Stomach (tissue), 9 donors: Measurements from ENCODE around the gene ANGPTL7. TPM values are rescaled to one million over a fixed set of nuclear protein-coding genes. Genes with fewer than 3 reads are reported as not detected.
"Not testable (repeated sequence)": the region's sequence is repeated elsewhere in the genome, so short reads cannot be mapped to it uniquely, and the experiment has no call there.

Source experiments
- DNase-seq, 2 donors: peaks; one replicate each; pipeline versions ENCODE4 v3.0.0 to v3.0.0-alpha.2; 2013 to 2019
- H3K27ac ChIP-seq, 5 donors: fragments of 200-600 bp in 4 of 5; sonication (generic) in 4 of 5; one replicate each; pipeline ENCODE4 v1.5.1; 2013 to 2019; ENCODE audit warnings: mild to moderate bottlenecking in 1 of 5, moderate library complexity in 1 of 5
- H3K27me3 ChIP-seq, 3 donors: fragments of 200-600 bp; sonication (generic); one replicate each; pipeline ENCODE4 v1.5.1; 2017 to 2019; ENCODE audit warnings: mixed run types in 1 of 3
- H3K36me3 ChIP-seq, 4 donors: fragments of 200-600 bp; sonication (generic); 1 replicate in 3 of 4; 2 replicates in 1 of 4; pipeline ENCODE4 v1.5.1; 2016 to 2019
- H3K4me1 ChIP-seq, 4 donors: fragments of 200-600 bp; sonication (generic); one replicate each; pipeline ENCODE4 v1.5.1; 2016 to 2019
- H3K4me3 ChIP-seq, 4 donors: fragments of 200-600 bp; sonication (generic) in 3 of 4; one replicate each; pipeline ENCODE4 v1.5.1; 2016 to 2019; ENCODE audit warnings: mild to moderate bottlenecking in 1 of 4
- H3K9me3 ChIP-seq, 4 donors: fragments of 200-600 bp; sonication (generic); one replicate each; pipeline ENCODE4 v1.5.1; 2016 to 2019
- EP300 ChIP-seq: sonication (generic); formaldehyde crosslinking; IDR thresholded peaks from one replicate; pipeline ENCODE4 v1.6.1; 2017; ENCODE audit warnings: antibody characterized with exemption
- POLR2A ChIP-seq, 4 donors: fragments of 450-650 bp; IDR thresholded peaks; one replicate each; pipeline ENCODE4 v1.6.1; 2016; ENCODE audit warnings: antibody characterized with exemption in 4 of 4, control low read depth in 2 of 4, mild to moderate bottlenecking in 1 of 4, moderate library complexity in 1 of 4
- POLR2AphosphoS5 ChIP-seq, 3 donors: sonication (generic); formaldehyde crosslinking; IDR thresholded peaks; one replicate each; pipeline ENCODE4 v1.6.1; 2016; ENCODE audit warnings: antibody characterized with exemption in 3 of 3
- WGBS, 5 donors: extraction: QIAGEN DNeasy Blood & Tissue Kit in 3 of 5; methylation state at CpG; one replicate each; pipeline versions ENCODE4 v1.1.5 to v1.1.7; 2013 to 2018; 5-methylcytosine and 5-hydroxymethylcytosine counted together
- intact Hi-C: fragments of 100-400 bp; cut with DNase I; formaldehyde crosslinking; loops from one replicate; pipeline ENCODE4 v1.15.1; 2023; ENCODE audit warnings: low total_unique reads
- polyA plus RNA-seq, 3 donors: library from polyadenylated mRNA; stranded (reverse); fragments of 200-250 nt; gene quantifications; one replicate each; pipeline ENCODE4 v1.2.3, GENCODE V29; 2013
- total RNA-seq, 5 donors: library from RNA; depleted of rRNA; stranded (reverse); fragments of >200 nt; gene quantifications; one replicate each; pipeline versions ENCODE4 v1.1.0 to v1.2.3, GENCODE V29; 2014 to 2016
- TF ChIP-seq, protein P1 (sequence below), 7 experiments: fragments of 450-650 bp in 4 of 7; fragments of 200-600 bp in 3 of 7; sonication (generic) in 3 of 7; IDR thresholded peaks; one replicate each; pipeline ENCODE4 v1.5.1; 2016 to 2019; ENCODE audit warnings: antibody characterized with exemption in 7 of 7, control low read depth in 2 of 7, mild to moderate bottlenecking in 1 of 7
- donor health status: healthy with polysubstance abuse.
- donor health status: Bipolar disorder and iron deficiency.
- donor health status: healthy.

ANGPTL7 gene
- total and polyA plus RNA-seq, 8 donors = 0.55 to 2.6 (median 1.6) TPM; not detected in 5

DNA sequence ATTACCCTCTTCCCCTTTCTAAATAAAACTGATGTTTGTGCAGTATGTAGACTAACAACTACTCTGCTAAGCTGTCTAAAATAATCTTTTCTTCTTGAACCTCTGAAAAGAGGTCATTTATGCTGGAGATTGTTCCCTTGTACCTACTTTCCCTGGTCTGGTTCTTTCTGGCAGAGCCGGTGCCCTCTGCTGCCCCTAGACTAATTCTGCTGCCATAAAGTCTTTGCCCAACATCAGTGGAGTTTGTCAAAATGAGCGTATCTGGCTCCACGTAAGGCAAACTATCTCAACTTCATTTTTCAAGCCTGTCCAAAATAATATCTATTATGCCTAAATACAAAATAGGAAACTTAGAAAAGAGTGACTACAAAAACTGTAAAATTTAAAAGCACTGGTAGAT is 30.9 kb upstream of the ANGPTL7 start:
- no peaks in the 10 kb centered on the region for H3K27me3 ChIP-seq
- intact Hi-C loops = no loop called here
- peak overlapping the region in 3 of 5 donors; percentile 13 to 79 (median 58) for H3K27ac ChIP-seq
- no peaks in the 10 kb centered on the region for H3K9me3 ChIP-seq
- 80 to 97% (median 82%) methylated on average over 3 of the region's 3 CpGs for WGBS, 5 donors
- no peak overlapping the region for H3K4me3 ChIP-seq
- DNase-seq = no peak
- TF ChIP-seq POLR2AphosphoS5 (IDR thresholded peaks at IDR 0.05) (no peak), EP300 (no peak), POLR2A (IDR thresholded peaks at IDR 0.05) (no peak)
- TF ChIP-seq, protein P1, sequence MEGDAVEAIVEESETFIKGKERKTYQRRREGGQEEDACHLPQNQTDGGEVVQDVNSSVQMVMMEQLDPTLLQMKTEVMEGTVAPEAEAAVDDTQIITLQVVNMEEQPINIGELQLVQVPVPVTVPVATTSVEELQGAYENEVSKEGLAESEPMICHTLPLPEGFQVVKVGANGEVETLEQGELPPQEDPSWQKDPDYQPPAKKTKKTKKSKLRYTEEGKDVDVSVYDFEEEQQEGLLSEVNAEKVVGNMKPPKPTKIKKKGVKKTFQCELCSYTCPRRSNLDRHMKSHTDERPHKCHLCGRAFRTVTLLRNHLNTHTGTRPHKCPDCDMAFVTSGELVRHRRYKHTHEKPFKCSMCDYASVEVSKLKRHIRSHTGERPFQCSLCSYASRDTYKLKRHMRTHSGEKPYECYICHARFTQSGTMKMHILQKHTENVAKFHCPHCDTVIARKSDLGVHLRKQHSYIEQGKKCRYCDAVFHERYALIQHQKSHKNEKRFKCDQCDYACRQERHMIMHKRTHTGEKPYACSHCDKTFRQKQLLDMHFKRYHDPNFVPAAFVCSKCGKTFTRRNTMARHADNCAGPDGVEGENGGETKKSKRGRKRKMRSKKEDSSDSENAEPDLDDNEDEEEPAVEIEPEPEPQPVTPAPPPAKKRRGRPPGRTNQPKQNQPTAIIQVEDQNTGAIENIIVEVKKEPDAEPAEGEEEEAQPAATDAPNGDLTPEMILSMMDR (IDR thresholded peaks at IDR 0.05) = no peak
- peaks cover 0 to 30% (median 12%) of the 10 kb centered on the region in 4 donors for H3K4me1 ChIP-seq
- peaks cover 17 to 61% (median 55%) of the 10 kb centered on the region in 4 donors for H3K36me3 ChIP-seq

DNA sequence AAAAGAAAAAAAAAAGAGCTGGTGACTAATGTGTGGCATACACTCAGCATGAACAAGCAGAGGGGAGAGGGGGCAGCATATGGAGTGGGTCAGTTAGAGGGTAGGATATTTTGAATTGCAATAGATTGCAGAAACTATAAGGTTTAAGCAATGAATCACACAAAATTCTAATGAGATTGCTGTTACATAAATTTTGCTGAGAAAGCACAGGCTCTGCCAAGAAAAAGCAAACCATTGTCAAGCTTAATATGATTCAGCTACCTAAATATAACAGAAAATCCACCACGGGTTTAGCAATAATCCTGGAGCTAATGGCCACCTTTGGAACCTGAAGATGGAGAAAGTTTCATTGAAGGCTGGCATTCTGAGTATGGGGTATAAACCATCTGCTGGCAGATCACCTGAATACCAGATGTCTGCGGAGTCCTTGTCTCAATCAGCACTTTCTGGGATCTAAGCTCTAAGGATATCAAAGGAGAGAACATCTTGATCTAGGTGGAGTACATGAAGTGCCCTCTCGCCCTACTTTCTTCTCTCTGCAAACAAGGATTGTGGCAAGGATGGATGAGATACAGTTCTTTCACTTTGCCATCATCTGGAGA is 30.3 kb upstream of the ANGPTL7 start:
- TF ChIP-seq POLR2AphosphoS5 (IDR thresholded peaks at IDR 0.05) (peak in 1 of 3 donors; percentile 1), EP300 (no peak), POLR2A (IDR thresholded peaks at IDR 0.05) (no peak)
- TF ChIP-seq, protein P1 (IDR thresholded peaks at IDR 0.05) = no peak
- H3K27ac ChIP-seq = peak overlapping the region in 2 of 5 donors; percentile 24 to 79
- H3K36me3 ChIP-seq = peaks cover 17 to 56% (median 52%) of the 10 kb centered on the region in 4 donors
- H3K9me3 ChIP-seq = no peaks in the 10 kb centered on the region
- no peaks in the 10 kb centered on the region for H3K27me3 ChIP-seq
- DNase-seq = no peak
- 73 to 88% (median 81%) methylated on average over 3 of the region's 3 CpGs for WGBS, 5 donors
- intact Hi-C loops = no loop called here
- H3K4me1 ChIP-seq = peaks cover 0 to 30% (median 12%) of the 10 kb centered on the region in 4 donors
- H3K4me3 ChIP-seq = no peak overlapping the region

DNA sequence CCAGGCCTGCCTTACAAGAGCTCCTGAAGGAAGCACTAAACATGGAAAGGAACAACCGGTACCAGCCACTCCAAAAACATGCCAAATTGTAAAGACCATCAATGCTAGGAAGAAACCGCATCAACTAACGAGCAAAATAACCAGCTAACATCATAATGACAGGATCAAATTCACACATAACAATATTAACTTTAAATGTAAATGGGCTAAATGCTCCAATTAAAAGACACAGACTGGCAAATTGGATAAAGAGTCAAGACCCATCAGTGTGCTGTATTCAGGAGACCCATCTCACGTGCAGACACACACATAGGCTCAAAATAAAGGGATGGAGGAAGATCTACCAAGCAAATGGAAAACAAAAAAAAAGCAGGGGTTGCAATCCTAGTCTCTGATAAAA is 26.4 kb upstream of the ANGPTL7 start:
- H3K4me1 ChIP-seq = peaks cover 0 to 15% (median 7%) of the 10 kb centered on the region in 4 donors
- peaks cover 0 to 36% (median 31%) of the 10 kb centered on the region in 4 donors for H3K36me3 ChIP-seq
- H3K9me3 ChIP-seq, DNase-seq, H3K27ac ChIP-seq, intact Hi-C loops, H3K27me3 ChIP-seq, H3K4me3 ChIP-seq: not testable (repeated sequence)
- 85 to 98% (median 97%) methylated on average over 3 to 4 of the region's 4 CpGs for WGBS, 5 donors

DNA sequence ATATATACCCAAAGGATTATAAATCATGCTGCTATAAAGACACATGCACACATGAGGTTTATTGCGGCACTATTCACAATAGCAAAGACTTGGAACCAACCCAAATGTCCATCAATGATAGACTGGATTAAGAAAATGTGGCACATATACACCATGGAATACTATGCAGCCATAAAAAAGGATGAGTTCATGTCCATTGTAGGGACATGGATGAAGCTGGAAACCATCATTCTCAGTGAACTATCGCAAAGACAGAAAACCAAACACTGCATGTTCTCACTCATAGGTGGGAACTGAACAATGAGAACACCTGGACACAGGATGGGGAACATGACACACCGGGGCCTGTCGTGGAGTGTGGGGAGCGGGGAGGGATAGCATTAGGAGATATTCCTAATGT is 22.4 kb upstream of the ANGPTL7 start:
- DNase-seq, H3K4me3 ChIP-seq: not testable (repeated sequence)
- WGBS, 5 donors = 96 to 99% (median 99%) methylated on average over 5 of the region's 5 CpGs

DNA sequence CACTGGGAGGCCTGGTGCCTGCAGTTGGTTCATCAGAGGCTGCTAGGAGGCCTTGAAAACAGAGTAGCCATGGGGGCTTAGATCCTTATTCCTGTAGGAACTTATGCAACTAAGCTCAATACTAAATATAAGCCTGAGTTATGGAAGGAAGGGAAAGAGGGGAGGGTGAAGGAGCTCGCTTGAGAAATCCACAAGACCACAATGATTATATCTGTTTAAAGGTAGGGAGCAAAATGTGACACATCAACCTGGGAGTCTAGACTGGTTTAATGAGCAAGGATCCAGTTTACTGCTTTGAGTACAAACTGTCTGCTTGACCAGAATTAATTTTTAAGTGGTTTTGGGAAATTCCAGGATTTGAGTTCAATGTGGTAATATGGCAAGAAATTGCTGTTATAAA is 20.4 kb upstream of the ANGPTL7 start:
- no peak for TF ChIP-seq EP300
- intact Hi-C loops = no loop called here
- no peak overlapping the region for H3K4me3 ChIP-seq
- H3K27me3 ChIP-seq = no peaks in the 10 kb centered on the region
- H3K36me3 ChIP-seq = peaks cover 0 to 22% (median 17%) of the 10 kb centered on the region in 4 donors
- H3K27ac ChIP-seq = no peak overlapping the region
- no peaks in the 10 kb centered on the region for H3K9me3 ChIP-seq
- no peak for DNase-seq
- H3K4me1 ChIP-seq = peaks cover 0 to 12% (median 4%) of the 10 kb centered on the region in 4 donors
- WGBS, 5 donors = 90 to 97% (median 94%) methylated on average over 1 of the region's 1 CpG

More for the DNA sequence above, 22.4 kb upstream of the ANGPTL7 start:
- H3K9me3 ChIP-seq, H3K27me3 ChIP-seq, H3K27ac ChIP-seq, intact Hi-C loops: not testable (repeated sequence)
- Histone ChIP-seq H3K4me1 (peaks cover 0 to 12% (median 4%) of the 10 kb centered on the region in 4 donors), H3K36me3 (peaks cover 0 to 23% (median 18%) of the 10 kb centered on the region in 4 donors)

DNA sequence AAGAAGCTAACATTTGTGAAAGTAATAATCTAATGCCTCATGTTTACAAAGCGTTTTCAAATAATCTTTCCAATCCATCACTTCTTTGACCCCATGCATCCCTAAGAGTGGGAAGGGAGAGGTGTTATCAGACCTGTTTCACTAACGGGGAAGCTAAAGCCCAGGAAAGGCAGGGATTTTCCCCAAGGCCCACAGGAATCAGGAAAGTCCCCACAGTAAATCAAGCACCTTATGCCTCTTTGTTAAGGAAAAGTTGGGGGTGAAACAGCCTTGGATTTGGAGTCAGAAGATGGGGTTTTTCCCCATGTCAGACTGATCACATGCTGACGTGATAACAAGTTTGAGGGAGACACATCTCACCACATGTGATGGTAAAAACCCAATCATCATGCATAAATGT is 20.0 kb upstream of the ANGPTL7 start:
- H3K27me3 ChIP-seq = no peaks in the 10 kb centered on the region
- no peak overlapping the region for H3K27ac ChIP-seq
- peaks cover 0 to 22% (median 15%) of the 10 kb centered on the region in 4 donors for H3K36me3 ChIP-seq
- H3K4me1 ChIP-seq = peaks cover 0 to 12% (median 4%) of the 10 kb centered on the region in 4 donors
- TF ChIP-seq EP300 (no peak), POLR2AphosphoS5 (IDR thresholded peaks at IDR 0.05) (no peak), POLR2A (IDR thresholded peaks at IDR 0.05) (no peak)
- TF ChIP-seq, protein P1 (IDR thresholded peaks at IDR 0.05) = no peak
- intact Hi-C loops = no loop called here
- DNase-seq = no peak
- no peaks in the 10 kb centered on the region for H3K9me3 ChIP-seq
- no peak overlapping the region for H3K4me3 ChIP-seq
- WGBS, 5 donors = 41 to 65% (median 50%) methylated on average over 3 of the region's 3 CpGs
